Measurements from ENCODE around the gene CROCC.

The CROCC gene

DNA sequence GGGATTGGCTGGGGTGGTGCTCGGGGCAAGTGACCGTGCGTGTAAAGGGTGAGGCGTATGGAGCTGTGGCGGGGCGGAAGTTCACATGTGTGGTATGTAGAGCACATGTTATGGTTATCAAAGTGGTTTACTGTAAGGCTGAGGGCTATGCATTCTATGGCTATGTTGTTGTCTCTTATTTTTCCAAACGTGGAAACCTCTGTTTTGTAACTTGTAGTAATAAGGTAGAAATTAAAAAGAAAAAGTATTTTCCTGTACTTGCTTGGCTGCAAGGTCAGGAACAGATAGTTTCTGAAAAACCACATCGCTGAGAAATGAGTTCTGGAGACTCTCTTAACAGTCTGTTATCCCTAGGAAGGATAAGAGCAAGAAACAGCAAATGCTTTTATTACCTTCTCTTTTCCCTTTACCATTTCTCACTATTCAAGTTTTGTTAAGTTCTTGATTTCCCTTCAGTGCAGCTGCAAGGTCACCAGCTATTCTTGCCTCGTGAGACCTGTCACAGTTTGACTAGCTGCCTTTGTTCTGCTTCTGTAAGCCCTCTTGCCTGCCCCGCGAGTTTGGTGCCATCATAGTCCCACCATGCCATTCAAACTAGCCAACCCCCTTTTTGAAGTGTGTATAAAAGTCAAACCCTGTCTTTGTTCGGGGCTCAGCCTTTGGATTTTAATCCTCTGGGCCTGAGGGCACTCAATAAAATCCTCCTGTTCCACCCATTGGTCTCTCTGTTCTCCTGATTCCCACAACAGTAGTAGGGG lies 16.4 kb upstream of the CROCC start:
- Mint-ChIP-seq H3K4me3 (no peak overlapping the region), H3K27ac (no peak overlapping the region), H3K36me3 (ENCODE audit: low read depth) (no peaks in the 10 kb centered on the region), H3K9me3 (peaks cover 7% of the 10 kb centered on the region), H3K4me1 (peaks cover 36% of the 10 kb centered on the region), H3K27me3 (ENCODE audit: low read depth, poor library complexity) (peaks cover 3% of the 10 kb centered on the region)
- TF ChIP-seq, protein P1, sequence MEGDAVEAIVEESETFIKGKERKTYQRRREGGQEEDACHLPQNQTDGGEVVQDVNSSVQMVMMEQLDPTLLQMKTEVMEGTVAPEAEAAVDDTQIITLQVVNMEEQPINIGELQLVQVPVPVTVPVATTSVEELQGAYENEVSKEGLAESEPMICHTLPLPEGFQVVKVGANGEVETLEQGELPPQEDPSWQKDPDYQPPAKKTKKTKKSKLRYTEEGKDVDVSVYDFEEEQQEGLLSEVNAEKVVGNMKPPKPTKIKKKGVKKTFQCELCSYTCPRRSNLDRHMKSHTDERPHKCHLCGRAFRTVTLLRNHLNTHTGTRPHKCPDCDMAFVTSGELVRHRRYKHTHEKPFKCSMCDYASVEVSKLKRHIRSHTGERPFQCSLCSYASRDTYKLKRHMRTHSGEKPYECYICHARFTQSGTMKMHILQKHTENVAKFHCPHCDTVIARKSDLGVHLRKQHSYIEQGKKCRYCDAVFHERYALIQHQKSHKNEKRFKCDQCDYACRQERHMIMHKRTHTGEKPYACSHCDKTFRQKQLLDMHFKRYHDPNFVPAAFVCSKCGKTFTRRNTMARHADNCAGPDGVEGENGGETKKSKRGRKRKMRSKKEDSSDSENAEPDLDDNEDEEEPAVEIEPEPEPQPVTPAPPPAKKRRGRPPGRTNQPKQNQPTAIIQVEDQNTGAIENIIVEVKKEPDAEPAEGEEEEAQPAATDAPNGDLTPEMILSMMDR (IDR thresholded peaks at IDR 0.05) = no peak
- peak; percentile 37 for DNase-seq

DNA sequence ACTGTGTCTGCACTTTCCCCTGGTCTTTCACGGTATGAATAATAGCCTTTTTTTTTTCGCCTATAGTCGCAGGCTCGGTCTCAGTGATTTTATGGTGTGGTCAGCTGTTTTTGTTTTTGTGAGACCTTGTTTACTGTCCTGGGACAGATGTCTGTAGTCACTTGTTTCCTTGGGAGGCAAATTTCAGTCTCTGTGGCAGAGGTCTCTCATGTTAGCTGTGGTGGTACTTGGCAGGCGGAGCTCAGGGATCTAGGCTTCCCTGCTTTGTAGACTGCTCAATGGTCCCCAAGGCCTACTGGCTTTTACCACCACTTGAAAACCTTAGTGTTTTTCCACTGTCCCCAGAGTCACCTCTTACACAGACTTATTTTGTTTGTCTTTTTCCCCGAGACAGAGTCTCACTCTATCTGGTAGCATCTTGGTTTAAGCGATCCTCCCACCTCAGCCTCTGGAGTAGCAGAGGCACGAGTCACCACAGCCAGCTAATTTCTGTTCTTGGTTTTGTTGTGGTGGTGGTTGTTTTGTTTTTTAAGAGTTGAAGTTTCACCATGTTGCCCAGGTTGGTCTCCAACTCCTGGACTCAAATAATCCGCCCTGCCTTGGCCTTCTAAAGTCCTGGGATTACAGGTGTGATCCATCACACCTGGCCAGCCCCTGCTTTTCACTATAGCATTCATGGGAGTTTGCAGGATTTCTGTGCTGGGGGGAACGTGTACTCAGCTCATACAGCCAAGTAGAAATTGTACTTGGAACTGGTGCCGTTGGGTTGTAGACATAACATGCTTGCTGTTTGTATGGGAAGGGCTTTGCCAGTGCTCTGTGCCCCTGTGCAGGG lies 15.6 kb upstream of the CROCC start:
- Mint-ChIP-seq H3K36me3 (ENCODE audit: low read depth) (no peaks in the 10 kb centered on the region), H3K4me1 (peaks cover 29% of the 10 kb centered on the region), H3K9me3 (peaks cover 7% of the 10 kb centered on the region), H3K27me3 (ENCODE audit: low read depth, poor library complexity) (no peaks in the 10 kb centered on the region), H3K27ac (no peak overlapping the region), H3K4me3 (no peak overlapping the region)
- TF ChIP-seq, protein P1 (IDR thresholded peaks at IDR 0.05) = no peak
- no peak for DNase-seq

DNA sequence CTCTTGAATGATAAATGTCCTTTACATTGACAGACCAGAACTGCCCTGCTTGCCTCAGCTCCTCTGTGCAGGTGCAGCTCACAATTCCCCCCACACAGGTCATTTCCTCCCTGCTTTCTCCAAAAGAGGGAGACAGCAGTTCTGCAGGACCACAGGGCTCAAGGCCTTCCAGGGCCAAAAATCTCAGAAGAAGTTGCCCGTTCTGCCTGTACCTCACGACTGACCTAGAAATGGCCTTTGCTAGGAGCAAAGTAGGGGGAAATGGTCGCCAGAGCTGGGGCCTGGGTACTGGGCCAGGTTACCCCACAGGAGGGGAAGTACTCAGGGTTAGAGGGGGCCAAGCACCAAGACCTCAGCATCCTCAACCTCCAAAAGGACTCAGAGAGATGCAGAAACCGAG lies 14.9 kb upstream of the CROCC start:
- DNase-seq = no peak
- no peaks in the 10 kb centered on the region for H3K36me3 Mint-ChIP-seq (ENCODE audit: low read depth)
- H3K27me3 Mint-ChIP-seq (ENCODE audit: low read depth, poor library complexity) = no peaks in the 10 kb centered on the region
- H3K9me3 Mint-ChIP-seq = peaks cover 7% of the 10 kb centered on the region
- TF ChIP-seq, protein P1 (IDR thresholded peaks at IDR 0.05) = no peak
- no peak overlapping the region for H3K27ac Mint-ChIP-seq
- H3K4me3 Mint-ChIP-seq = no peak overlapping the region
- peaks cover 27% of the 10 kb centered on the region for H3K4me1 Mint-ChIP-seq

DNA sequence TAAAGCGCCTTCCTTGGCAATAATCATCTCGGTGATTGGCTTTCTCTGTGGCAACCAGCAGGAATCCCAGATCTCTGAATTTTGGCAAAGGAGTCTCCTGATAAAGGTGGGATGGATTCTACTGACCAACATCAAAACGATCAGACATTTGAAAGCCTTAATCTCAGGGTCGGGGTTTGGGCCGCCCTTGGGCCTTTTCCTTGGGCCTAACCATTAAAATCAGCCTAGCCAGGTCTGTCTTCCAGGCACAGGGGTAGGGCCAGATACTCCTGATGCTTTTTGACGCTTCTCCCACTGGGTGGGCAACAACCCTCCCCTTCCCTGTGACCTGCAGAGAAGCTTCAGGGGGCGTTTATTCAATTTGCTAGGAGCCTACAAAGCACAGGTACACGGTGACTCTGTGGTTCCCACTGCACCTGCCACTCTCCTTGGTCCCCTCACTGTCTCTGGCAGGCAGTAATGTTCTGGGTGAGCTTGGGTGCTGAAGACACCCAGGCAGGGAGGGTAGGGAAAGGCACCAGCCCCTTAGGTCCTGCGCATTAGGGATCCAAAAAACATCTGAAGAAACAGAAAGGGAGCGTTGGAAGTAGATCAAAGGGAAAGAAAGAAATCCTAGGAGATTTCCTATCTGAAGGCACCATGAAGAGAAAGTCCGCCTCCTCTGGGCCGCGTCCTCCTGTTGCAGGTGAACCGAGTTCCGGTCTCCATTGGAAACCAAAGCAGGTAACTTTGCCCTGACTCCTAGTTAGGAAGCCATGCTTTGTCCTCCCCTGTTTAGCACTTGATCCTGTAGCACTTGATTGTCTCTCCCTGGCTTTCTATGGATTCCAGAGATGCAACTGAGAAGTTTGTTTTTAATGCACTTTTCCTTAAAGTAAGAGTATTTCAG lies 13.6 kb upstream of the CROCC start:
- no peaks in the 10 kb centered on the region for H3K27me3 Mint-ChIP-seq (ENCODE audit: low read depth, poor library complexity)

More for the DNA sequence above, 13.6 kb upstream of the CROCC start:
- H3K36me3 Mint-ChIP-seq (ENCODE audit: low read depth) = no peaks in the 10 kb centered on the region
- H3K9me3 Mint-ChIP-seq = peaks cover 7% of the 10 kb centered on the region
- peaks cover 26% of the 10 kb centered on the region for H3K4me1 Mint-ChIP-seq
- H3K4me3 Mint-ChIP-seq = no peak overlapping the region
- peak overlapping the region; percentile 65 for H3K27ac Mint-ChIP-seq
- DNase-seq = no peak
- TF ChIP-seq, protein P1 (IDR thresholded peaks at IDR 0.05) = no peak
